ENCODE results near the gene RGS19.

- TF ChIP-seq, protein P1, sequence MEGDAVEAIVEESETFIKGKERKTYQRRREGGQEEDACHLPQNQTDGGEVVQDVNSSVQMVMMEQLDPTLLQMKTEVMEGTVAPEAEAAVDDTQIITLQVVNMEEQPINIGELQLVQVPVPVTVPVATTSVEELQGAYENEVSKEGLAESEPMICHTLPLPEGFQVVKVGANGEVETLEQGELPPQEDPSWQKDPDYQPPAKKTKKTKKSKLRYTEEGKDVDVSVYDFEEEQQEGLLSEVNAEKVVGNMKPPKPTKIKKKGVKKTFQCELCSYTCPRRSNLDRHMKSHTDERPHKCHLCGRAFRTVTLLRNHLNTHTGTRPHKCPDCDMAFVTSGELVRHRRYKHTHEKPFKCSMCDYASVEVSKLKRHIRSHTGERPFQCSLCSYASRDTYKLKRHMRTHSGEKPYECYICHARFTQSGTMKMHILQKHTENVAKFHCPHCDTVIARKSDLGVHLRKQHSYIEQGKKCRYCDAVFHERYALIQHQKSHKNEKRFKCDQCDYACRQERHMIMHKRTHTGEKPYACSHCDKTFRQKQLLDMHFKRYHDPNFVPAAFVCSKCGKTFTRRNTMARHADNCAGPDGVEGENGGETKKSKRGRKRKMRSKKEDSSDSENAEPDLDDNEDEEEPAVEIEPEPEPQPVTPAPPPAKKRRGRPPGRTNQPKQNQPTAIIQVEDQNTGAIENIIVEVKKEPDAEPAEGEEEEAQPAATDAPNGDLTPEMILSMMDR (IDR thresholded peaks at IDR 0.05) = no peak
- TF ChIP-seq POLR2A (IDR thresholded peaks at IDR 0.05) = no peak
Observed at GRCh38 chr20:64062276-64062595, 17.1 kb downstream of the RGS19 start.
